Umbilical cord (tissue), 2 donors: Measurements from ENCODE around the gene BCAM. TPM values are rescaled to one million over a fixed set of nuclear protein-coding genes. Genes with fewer than 3 reads are reported as not detected.
A peak's percentile ranks its signal among the peaks of the same experiment; 100 is the strongest.
"Not testable (repeated sequence)": the region's sequence is repeated elsewhere in the genome, so short reads cannot be mapped to it uniquely, and the experiment has no call there.

Source experiments
- DNase-seq: peaks from one replicate; pipeline ENCODE4 v3.0.0-alpha.2; 2015; ENCODE audit warnings: low spot score
- total RNA-seq: library from RNA; depleted of rRNA; stranded (reverse); fragments of >200 nt; gene quantifications from one replicate; pipeline ENCODE4 v1.2.3, GENCODE V29; 2014; ENCODE audit warnings: low replicate concordance; ENCODE audit not compliant: insufficient read depth

BCAM gene, protein sequence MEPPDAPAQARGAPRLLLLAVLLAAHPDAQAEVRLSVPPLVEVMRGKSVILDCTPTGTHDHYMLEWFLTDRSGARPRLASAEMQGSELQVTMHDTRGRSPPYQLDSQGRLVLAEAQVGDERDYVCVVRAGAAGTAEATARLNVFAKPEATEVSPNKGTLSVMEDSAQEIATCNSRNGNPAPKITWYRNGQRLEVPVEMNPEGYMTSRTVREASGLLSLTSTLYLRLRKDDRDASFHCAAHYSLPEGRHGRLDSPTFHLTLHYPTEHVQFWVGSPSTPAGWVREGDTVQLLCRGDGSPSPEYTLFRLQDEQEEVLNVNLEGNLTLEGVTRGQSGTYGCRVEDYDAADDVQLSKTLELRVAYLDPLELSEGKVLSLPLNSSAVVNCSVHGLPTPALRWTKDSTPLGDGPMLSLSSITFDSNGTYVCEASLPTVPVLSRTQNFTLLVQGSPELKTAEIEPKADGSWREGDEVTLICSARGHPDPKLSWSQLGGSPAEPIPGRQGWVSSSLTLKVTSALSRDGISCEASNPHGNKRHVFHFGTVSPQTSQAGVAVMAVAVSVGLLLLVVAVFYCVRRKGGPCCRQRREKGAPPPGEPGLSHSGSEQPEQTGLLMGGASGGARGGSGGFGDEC
- 22.6 TPM for total RNA-seq

GRCh38 chr19:44808463-44809371 lies at the start of gene BCAM:
TSS of gene BCAM (plus strand) at chr19:44809103. CDS start at chr19:44809125, 22 bp downstream.
- DNase-seq, result peak; percentile 67

GRCh38 chr19:44762038-44762437 lies 46.9 kb upstream of the BCAM start:
- no peak for DNase-seq

DNA sequence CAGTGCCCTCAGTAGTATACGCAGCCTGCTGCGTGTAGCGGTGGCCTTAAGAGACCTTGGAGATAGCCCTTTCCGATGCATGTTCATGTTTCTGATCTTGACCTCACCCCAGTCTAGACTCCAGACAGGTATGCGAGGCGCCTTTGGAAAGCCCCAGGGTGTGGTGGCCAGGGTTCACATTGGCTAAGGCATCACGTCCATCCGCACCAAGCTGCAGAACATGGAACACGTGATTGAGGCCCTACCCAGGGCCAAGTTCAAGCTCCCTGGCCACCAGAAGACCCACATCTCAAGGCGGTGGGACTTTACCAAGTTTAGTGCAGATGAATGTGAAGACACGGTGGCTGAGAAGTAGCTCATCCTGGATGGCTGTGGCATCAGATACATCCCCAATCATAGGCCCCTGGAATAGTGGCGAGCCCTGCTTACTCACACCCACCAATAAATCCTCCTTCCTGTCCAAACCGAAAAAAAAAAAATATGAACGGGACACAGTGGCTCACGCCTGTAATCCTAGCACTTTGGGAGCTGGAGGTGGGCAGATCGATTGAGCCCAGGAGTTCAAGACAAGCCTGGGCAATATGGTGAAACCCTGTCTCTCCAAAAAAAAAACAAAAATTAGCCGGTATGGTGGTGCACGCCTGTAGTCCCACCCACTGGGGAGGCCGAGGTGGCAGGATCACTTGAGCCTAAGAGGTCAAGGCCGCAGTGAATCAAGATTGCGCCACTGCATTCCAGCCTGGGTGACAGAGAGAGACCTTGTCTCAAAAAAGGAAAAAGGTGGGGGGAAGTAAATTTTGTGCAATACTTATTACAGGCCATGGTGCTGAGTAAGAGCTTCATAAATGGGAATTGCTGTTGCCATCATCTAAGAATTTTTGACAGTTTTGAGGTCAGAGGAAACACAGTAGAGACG lies 43.6 kb upstream of the BCAM start:
- DNase-seq, result no peak

DNA sequence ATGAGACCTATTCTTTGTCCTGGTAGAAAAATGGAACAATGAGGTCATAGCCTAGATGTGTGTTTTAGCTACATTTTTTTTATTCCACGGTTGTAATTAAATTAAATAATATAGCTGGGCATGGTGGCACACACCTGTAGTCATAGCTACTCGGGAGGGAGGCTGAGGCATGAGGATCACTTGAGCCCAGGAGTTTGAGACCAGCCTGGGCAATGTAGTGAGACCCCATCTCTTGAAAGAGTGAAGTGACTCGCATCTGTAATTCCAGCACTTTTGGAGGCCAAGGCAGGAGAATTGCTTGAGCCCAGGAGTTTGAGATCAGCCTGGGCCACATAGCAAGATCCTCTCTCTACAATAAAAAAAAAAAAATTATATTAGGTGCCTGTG lies 43.0 kb upstream of the BCAM start:
- no peak for DNase-seq

DNA sequence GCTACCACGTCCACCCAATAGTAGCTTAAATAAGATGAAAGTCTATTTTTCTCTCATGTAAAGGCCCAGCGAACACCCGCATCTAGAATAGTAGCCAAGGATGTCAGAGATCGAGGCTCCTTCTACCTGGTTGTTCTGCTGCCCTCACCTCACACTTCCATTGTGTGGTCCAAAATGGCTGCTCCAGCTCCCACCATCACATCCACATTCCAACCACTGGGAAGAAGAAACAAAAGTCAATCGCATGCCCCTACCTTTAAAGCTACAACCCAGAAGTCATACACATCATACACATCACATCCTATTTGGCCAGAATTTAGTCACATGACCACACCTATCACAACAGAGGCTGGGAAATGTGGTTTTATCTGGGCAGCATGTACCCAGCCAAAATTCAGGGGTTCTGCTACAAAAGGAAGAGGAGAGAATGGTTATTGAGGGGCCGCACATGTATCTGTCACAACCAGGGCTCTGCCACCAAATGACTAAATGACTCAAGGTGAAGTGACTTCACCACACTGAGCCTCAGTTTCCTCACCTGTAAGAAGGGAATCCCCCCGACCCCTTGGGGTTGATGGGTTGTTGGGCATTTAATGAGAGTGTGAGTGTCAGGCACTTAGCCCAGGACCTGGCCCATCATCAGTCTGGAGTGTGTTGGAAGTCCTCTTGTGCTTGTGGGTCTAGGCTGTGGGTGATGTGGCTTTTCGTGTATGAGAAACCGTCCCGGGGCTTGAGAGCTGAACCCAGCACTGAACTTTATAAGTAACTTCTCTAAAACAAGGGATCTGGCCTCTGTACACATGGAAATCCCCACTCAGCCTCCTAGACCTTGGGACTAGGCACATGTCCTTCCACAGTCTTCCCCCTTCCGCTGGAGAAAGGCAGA lies 41.4 kb upstream of the BCAM start:
- no peak for DNase-seq

GRCh38 chr19:44770550-44771257 lies 38.2 kb upstream of the BCAM start:
- DNase-seq, result peak; percentile 88

- not testable (repeated sequence) for DNase-seq
These were observed 36.8 kb upstream of the BCAM start for GRCh38 chr19:44772144-44772543.

DNA sequence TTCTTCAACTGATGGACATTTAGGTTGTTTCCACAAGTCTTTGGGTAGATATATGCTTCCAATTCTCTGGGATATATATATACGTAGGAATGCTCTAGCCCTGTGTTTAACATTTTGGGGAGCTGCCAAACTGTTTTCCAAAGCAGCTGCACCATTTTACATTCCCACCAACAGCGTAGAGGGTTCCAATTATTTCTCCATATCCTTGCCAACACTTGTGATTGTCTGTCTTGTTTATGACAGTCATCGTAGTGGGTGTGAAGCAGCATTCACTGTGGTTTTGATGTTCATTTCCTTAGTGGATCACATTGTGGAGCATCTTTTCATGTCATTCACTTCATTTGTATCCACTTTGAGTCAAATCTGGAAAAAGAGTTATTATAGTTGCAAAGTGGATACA lies 35.9 kb upstream of the BCAM start:
- DNase-seq, result no peak

DNA sequence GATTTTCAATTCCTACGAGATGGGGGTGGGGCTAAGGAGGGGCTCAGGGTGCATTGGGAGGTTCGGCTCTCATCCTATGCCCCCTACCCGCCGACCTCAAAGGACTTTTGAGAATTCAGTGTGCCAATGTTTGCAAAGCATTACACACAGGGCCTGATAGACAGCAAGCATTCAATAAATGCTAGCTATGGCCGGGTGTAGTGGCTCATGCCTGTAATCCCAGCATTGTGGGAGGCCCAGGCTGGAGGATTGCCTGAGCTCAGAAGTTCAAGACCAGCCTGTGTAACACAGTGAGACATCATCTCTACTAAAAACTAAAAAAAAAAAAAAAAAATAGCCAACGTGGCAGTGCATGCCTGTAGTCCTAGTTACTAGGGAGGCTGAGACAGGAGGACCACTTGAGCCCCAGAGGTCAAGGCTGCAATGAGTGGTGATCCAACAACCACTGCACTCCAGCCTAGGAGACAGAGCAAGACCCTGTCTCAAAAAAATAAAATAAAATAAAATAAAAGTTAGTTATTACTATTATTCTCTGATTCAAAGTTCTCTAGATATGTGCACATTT lies 33.1 kb upstream of the BCAM start:
- no peak for DNase-seq

DNA sequence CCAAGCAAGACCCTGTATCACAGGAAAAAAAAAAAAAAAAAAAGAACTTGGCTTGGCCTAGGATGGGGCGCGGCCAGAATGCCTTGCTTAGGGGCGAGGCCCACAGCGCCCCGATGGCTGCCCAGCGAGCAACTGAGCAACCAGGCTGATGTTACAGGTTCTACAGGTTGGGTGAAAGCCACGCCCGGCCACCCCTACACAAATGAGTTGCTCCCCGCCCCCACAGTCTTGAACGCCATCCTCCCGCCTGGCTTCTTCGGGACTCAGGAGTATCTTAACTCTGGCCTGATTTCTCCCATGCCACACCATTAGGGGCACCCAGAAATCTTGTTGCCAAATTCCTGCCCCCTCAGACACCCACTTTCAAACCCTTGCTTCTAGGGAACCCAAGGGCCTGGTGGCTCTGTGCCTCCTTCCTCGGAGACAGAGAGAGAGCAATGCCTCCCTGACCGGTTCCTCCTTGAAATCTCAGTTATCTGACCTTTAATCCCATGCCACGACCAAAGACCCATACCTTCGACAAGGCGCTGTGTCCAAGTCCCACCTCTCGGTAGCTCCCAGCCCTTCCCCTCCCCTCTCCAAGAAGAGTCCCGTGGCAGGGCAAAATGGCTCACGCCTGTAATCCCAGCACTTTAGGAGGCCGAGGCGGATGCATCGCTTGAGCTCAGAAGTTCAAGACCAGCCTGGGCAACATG lies 32.4 kb upstream of the BCAM start:
- DNase-seq, result peak; percentile 69

DNA sequence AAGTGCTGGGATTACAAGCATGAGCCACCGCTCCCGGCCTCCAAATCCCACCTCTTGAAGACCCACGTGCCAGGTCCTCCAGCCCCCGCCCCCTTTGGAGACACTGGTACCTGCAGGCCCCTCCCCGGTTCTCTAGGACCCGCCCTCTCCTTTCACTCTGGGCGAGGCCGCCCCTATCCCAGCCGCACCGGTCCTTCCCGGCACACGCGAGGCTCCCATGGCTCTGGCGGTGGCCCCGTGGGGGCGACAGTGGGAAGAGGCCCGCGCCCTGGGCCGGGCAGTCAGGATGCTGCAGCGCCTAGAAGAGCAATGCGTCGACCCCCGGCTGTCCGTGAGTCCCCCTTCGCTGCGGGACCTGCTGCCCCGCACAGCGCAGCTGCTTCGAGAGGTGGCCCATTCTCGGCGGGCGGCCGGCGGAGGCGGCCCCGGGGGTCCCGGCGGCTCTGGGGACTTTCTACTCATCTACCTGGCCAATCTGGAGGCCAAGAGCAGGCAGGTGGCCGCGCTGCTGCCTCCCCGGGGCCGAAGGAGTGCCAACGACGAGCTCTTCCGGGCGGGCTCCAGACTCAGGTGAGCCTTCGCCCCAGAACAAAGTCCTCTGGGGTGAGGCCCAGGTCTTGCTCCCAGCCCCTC lies 31.1 kb upstream of the BCAM start, which contains the start of gene CBLC:
Gene CBLC, plus strand, starts transcription at position 176 of the 633 bp plus-strand sequence. Its CDS starts 42 bp downstream, at position 218.
- DNase-seq, result no peak

GRCh38 chr19:44779150-44779549 lies 29.8 kb upstream of the BCAM start:
- DNase-seq, result no peak

DNA sequence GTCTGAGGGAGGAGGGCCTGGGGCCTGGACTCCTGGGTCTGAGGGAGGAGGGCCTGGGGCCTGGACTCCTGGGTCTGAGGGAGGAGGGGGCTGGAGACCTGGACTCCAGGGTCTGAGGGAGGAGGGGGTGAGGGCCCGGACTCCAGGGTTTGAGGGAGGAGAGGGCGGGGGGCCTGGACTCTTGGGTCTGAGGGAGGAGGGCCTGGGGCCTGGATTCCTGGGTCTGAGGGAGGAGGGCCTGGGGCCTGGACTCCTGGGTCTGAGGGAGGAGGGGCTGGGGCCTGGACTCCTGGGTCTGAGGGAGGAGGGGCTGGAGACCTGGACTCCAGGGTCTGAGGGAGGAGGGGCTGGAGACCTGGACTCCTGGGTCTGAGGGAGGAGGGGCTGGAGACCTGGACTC lies 27.2 kb upstream of the BCAM start:
- not testable (repeated sequence) for DNase-seq

DNA sequence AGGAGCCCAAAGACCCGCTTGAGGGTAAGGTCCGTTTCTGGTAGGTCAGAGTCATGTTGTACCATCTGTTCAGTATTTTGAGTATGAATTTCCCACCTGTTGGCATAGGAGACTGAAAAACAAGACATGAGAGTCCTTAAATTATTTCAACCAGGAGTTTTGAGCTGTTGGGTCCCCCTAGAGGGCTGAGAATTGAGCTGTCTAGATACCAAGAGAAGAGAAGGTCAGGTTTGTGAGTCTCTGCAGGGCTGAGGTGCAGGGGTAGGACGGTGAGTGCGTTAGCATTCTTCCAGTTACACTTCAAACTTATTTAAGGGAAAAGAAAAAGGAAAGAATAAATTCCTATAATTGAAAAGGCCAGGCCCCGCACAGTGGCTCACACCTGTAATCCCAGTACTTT lies 26.2 kb upstream of the BCAM start:
- no peak for DNase-seq

GRCh38 chr19:44783545-44783944 lies 25.4 kb upstream of the BCAM start:
- no peak for DNase-seq

- DNase-seq, result no peak
These were observed 23.6 kb upstream of the BCAM start for GRCh38 chr19:44785271-44785670.

DNA sequence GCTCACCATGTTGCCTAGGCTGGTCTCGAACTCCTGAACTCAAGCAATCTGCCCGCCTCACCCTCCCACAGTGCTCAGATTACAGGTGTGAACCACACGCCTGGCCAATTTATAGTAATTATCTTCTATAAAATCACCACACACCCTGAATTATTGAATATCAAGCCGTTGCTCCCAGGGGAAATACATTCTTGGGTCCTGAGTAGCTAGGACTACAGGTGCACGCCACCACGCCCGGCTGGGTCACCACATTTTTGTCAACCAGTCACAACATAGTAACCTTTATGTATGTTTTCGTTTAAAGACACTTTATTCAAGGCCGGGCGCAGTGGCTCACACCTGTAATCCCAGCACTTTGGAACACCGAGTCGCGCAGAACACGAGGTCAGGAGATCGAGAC lies 22.9 kb upstream of the BCAM start:
- DNase-seq, result no peak

DNA sequence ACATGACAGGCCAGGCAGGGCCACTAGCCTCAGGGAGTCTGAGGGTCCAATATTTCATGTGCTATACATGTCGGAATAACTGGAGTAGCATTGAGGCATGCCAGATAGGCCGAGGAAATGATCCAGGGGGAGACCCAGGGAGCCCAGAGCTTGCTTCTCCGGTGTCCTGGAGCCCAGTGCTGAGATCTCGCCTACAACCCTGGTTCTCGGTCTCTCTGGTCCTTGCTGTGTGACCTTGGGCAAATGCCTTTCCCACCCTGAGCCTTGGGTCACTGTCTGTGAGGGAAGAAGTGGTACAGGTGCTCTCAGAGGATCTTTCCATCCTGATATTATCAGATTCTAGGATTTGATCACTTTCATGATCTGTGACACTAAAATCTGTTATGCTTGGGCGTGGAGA lies 19.9 kb upstream of the BCAM start:
- no peak for DNase-seq
